HG03439 (cell line): ENCODE data around the gene ATM.

Source experiments
- ATAC-seq: cut with Tn5 transposase; IDR thresholded peaks from one replicate; pipeline ENCODE4 v1.9.1; 2021; ENCODE audit warnings: mild to moderate bottlenecking, moderate library complexity; ENCODE audit not compliant: unreplicated experiment

Gene ATM

GRCh38 chr11:108222574-108223347 lies at the start of gene ATM, which contains the start of gene NPAT:
ATM (plus strand) TSS chr11:108223067; CDS start chr11:108227625, 4,558 bp downstream.
NPAT (minus strand) TSS chr11:108222638; CDS start chr11:108222536, 102 bp downstream.
- peak; percentile 83 for ATAC-seq

- ATAC-seq, result no peak
Observed at GRCh38 chr11:108177570-108177969, 45.3 kb upstream of the ATM start.

- ATAC-seq, result no peak
Observed at GRCh38 chr11:108193725-108194124, 29.1 kb upstream of the ATM start.

- peak; percentile 34 for ATAC-seq
Observed at GRCh38 chr11:108196901-108197300, 26.0 kb upstream of the ATM start.

GRCh38 chr11:108197351-108197750 lies 25.5 kb upstream of the ATM start:
- ATAC-seq, result no peak

GRCh38 chr11:108198833-108199232 lies 24.0 kb upstream of the ATM start:
- no peak for ATAC-seq

GRCh38 chr11:108199446-108200321 lies 23.2 kb upstream of the ATM start:
- ATAC-seq, result peak; percentile 68

GRCh38 chr11:108203075-108203474 lies 19.8 kb upstream of the ATM start:
- no peak for ATAC-seq

GRCh38 chr11:108204376-108204775 lies 18.5 kb upstream of the ATM start:
- ATAC-seq, result no peak

GRCh38 chr11:108204929-108205499 lies 17.9 kb upstream of the ATM start:
- no peak for ATAC-seq

- no peak for ATAC-seq
Observed at GRCh38 chr11:108206171-108206570, 16.7 kb upstream of the ATM start.

- no peak for ATAC-seq
Observed at GRCh38 chr11:108206969-108207682, 15.7 kb upstream of the ATM start.

- no peak for ATAC-seq
Observed at GRCh38 chr11:108207683-108208060, 15.2 kb upstream of the ATM start.

- no peak for ATAC-seq
Observed at GRCh38 chr11:108210441-108210840, 12.4 kb upstream of the ATM start.

GRCh38 chr11:108213784-108214183 lies 9.1 kb upstream of the ATM start:
- ATAC-seq, result no peak

GRCh38 chr11:108216988-108217387 lies 5.9 kb upstream of the ATM start:
- ATAC-seq, result no peak

GRCh38 chr11:108218455-108218854 lies 4.4 kb upstream of the ATM start:
- ATAC-seq, result no peak

GRCh38 chr11:108218912-108219783 lies 3.7 kb upstream of the ATM start:
- no peak for ATAC-seq

- no peak for ATAC-seq
Observed at GRCh38 chr11:108220721-108221336, 2.0 kb upstream of the ATM start.
